ENCODE measurements around the gene FUT8. TPM values are rescaled to one million over a fixed set of nuclear protein-coding genes. Genes with fewer than 3 reads are reported as not detected.

Gene FUT8
- total RNA-seq, 1 experiment from 2014 or later, result 33.0 TPM

GRCh38 chr14:65788876-65789275, 376.3 kb downstream of the FUT8 start:
- Histone ChIP-seq H3K79me2 (ENCODE audit: low read length) (no peaks in the 10 kb centered on the region), H3K9ac (ENCODE audit: low read length) (no peak overlapping the region), H2AFZ (ENCODE audit: low read length) (no peak overlapping the region), H3K27ac (ENCODE audit: low read length) (no peak overlapping the region), H4K20me1 (ENCODE audit: insufficient read depth, low read depth, low read length) (no peaks in the 10 kb centered on the region), H3K4me3 (ENCODE audit: low read length) (no peak overlapping the region), H3K27me3 (ENCODE audit: low read length) (no peaks in the 10 kb centered on the region), H3K4me2 (ENCODE audit: low read depth, low read length, poor library complexity, severe bottlenecking) (no peak overlapping the region), H3K4me1 (ENCODE audit: low read length) (no peaks in the 10 kb centered on the region), H3K36me3 (ENCODE audit: insufficient read depth, low read length) (no peaks in the 10 kb centered on the region), H3K9me3 (ENCODE audit: low read length) (no peaks in the 10 kb centered on the region), H3K9me2 (replicated peaks; ENCODE audit: insufficient read depth, low read length) (no peaks in the 10 kb centered on the region)
- DNase-seq, result no peak

GRCh38 chr14:65789363-65789762, 376.8 kb downstream of the FUT8 start:
- Histone ChIP-seq H3K27ac (ENCODE audit: low read length) (no peak overlapping the region), H4K20me1 (ENCODE audit: insufficient read depth, low read depth, low read length) (no peaks in the 10 kb centered on the region), H3K4me2 (ENCODE audit: low read depth, low read length, poor library complexity, severe bottlenecking) (no peak overlapping the region), H3K4me1 (ENCODE audit: low read length) (no peaks in the 10 kb centered on the region), H3K79me2 (ENCODE audit: low read length) (no peaks in the 10 kb centered on the region), H3K36me3 (ENCODE audit: insufficient read depth, low read length) (no peaks in the 10 kb centered on the region), H3K9ac (ENCODE audit: low read length) (no peak overlapping the region), H3K9me3 (ENCODE audit: low read length) (no peaks in the 10 kb centered on the region), H3K9me2 (replicated peaks; ENCODE audit: insufficient read depth, low read length) (no peaks in the 10 kb centered on the region), H2AFZ (ENCODE audit: low read length) (no peak overlapping the region), H3K27me3 (ENCODE audit: low read length) (no peaks in the 10 kb centered on the region), H3K4me3 (ENCODE audit: low read length) (no peak overlapping the region)
- no peak for DNase-seq

- no peak overlapping the region for H3K4me2 ChIP-seq (ENCODE audit: low read depth, low read length, poor library complexity, severe bottlenecking)
- no peak overlapping the region for H3K9ac ChIP-seq (ENCODE audit: low read length)
- no peaks in the 10 kb centered on the region for H3K36me3 ChIP-seq (ENCODE audit: insufficient read depth, low read length)
- H2AFZ ChIP-seq (ENCODE audit: low read length), result no peak overlapping the region
- no peaks in the 10 kb centered on the region for H3K27me3 ChIP-seq (ENCODE audit: low read length)
- DNase-seq, result no peak
- no peaks in the 10 kb centered on the region for H3K79me2 ChIP-seq (ENCODE audit: low read length)
- H3K9me2 ChIP-seq (replicated peaks; ENCODE audit: insufficient read depth, low read length), result no peaks in the 10 kb centered on the region
- no peak overlapping the region for H3K27ac ChIP-seq (ENCODE audit: low read length)
- no peak overlapping the region for H3K4me3 ChIP-seq (ENCODE audit: low read length)
- no peaks in the 10 kb centered on the region for H3K9me3 ChIP-seq (ENCODE audit: low read length)
- no peaks in the 10 kb centered on the region for H3K4me1 ChIP-seq (ENCODE audit: low read length)
- H4K20me1 ChIP-seq (ENCODE audit: insufficient read depth, low read depth, low read length), result no peaks in the 10 kb centered on the region
Observed at GRCh38 chr14:65790172-65790815, 377.8 kb downstream of the FUT8 start.

GRCh38 chr14:65791191-65791981, 378.9 kb downstream of the FUT8 start:
- no peaks in the 10 kb centered on the region for H3K27me3 ChIP-seq (ENCODE audit: low read length)
- H3K4me2 ChIP-seq (ENCODE audit: low read depth, low read length, poor library complexity, severe bottlenecking), result no peak overlapping the region

GRCh38 chr14:65792208-65792905, 379.8 kb downstream of the FUT8 start:
- Histone ChIP-seq H3K79me2 (ENCODE audit: low read length) (no peaks in the 10 kb centered on the region), H4K20me1 (ENCODE audit: insufficient read depth, low read depth, low read length) (no peaks in the 10 kb centered on the region), H3K9me3 (ENCODE audit: low read length) (no peaks in the 10 kb centered on the region), H3K9ac (ENCODE audit: low read length) (no peak overlapping the region), H2AFZ (ENCODE audit: low read length) (no peak overlapping the region), H3K27ac (ENCODE audit: low read length) (no peak overlapping the region), H3K4me2 (ENCODE audit: low read depth, low read length, poor library complexity, severe bottlenecking) (no peak overlapping the region), H3K27me3 (ENCODE audit: low read length) (no peaks in the 10 kb centered on the region), H3K9me2 (replicated peaks; ENCODE audit: insufficient read depth, low read length) (no peaks in the 10 kb centered on the region), H3K36me3 (ENCODE audit: insufficient read depth, low read length) (no peaks in the 10 kb centered on the region), H3K4me3 (ENCODE audit: low read length) (no peak overlapping the region), H3K4me1 (ENCODE audit: low read length) (no peaks in the 10 kb centered on the region)
- no peak for DNase-seq

More at GRCh38 chr14:65791191-65791981, 378.9 kb downstream of the FUT8 start:
- no peaks in the 10 kb centered on the region for H3K9me2 ChIP-seq (replicated peaks; ENCODE audit: insufficient read depth, low read length)
- no peaks in the 10 kb centered on the region for H3K4me1 ChIP-seq (ENCODE audit: low read length)
- H2AFZ ChIP-seq (ENCODE audit: low read length), result no peak overlapping the region
- H3K9me3 ChIP-seq (ENCODE audit: low read length), result no peaks in the 10 kb centered on the region
- H3K9ac ChIP-seq (ENCODE audit: low read length), result no peak overlapping the region
- no peaks in the 10 kb centered on the region for H4K20me1 ChIP-seq (ENCODE audit: insufficient read depth, low read depth, low read length)
- no peak overlapping the region for H3K27ac ChIP-seq (ENCODE audit: low read length)
- no peak overlapping the region for H3K4me3 ChIP-seq (ENCODE audit: low read length)
- no peak for DNase-seq
- H3K36me3 ChIP-seq (ENCODE audit: insufficient read depth, low read length), result no peaks in the 10 kb centered on the region
- H3K79me2 ChIP-seq (ENCODE audit: low read length), result no peaks in the 10 kb centered on the region

Small RNA genes lying within 50 kb of the gene (small RNA-seq; reads per million reads assigned to genes)
- gene MIR625, result not detected
